ENCODE results near the gene TLE2.

DNA sequence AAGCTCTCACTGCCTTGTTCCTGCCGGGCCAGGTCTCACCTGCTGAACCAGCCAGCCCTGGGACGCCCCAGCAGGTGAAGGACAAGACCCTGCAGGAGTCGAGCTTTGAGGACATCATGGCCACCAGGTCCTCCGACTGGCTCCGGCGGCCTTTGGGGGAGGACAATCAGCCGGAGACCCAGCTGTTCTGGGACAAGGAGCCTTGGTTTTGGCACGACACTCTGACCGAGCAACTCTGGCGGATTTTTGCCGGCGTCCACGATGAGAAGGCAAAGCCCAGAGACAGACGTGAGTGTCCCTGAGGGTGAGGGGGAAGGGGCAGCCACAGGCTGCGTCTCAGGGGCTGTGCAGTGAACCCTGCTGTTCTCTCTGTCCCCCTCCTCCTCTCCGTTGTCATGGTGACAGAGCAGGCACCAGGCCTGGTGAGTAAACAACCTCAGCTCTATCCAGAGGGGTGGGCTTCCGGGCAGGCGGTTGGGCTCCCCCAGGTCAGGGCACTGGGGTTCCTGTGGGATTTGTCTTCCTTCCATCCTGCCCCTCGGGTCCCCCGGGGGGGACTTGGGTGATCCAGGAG is 42.0 kb downstream of the TLE2 start:
- TF ChIP-seq ATF1 (CRISPR knock-in tag; IDR thresholded peaks at IDR 0.05) (no peak), ATF1 (tag; IDR thresholded peaks at IDR 0.05) (no peak), TEAD2 (tag; IDR thresholded peaks at IDR 0.05) (no peak), CBFA2T2 (conservative IDR thresholded peaks at IDR 0.05) (no peak)
- TF ChIP-seq, protein P1, sequence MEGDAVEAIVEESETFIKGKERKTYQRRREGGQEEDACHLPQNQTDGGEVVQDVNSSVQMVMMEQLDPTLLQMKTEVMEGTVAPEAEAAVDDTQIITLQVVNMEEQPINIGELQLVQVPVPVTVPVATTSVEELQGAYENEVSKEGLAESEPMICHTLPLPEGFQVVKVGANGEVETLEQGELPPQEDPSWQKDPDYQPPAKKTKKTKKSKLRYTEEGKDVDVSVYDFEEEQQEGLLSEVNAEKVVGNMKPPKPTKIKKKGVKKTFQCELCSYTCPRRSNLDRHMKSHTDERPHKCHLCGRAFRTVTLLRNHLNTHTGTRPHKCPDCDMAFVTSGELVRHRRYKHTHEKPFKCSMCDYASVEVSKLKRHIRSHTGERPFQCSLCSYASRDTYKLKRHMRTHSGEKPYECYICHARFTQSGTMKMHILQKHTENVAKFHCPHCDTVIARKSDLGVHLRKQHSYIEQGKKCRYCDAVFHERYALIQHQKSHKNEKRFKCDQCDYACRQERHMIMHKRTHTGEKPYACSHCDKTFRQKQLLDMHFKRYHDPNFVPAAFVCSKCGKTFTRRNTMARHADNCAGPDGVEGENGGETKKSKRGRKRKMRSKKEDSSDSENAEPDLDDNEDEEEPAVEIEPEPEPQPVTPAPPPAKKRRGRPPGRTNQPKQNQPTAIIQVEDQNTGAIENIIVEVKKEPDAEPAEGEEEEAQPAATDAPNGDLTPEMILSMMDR (IDR thresholded peaks at IDR 0.05 in 2 of 3, conservative IDR thresholded peaks at IDR 0.05 in 1 of 3; ENCODE audit: insufficient read depth in 2 of 3, low read depth in 1 of 3, low read length in 3 of 3), result no peak
